ENCODE results near the gene CD22.
A peak's percentile ranks its signal among the peaks of the same experiment; 100 is the strongest.

The CD22 gene

DNA sequence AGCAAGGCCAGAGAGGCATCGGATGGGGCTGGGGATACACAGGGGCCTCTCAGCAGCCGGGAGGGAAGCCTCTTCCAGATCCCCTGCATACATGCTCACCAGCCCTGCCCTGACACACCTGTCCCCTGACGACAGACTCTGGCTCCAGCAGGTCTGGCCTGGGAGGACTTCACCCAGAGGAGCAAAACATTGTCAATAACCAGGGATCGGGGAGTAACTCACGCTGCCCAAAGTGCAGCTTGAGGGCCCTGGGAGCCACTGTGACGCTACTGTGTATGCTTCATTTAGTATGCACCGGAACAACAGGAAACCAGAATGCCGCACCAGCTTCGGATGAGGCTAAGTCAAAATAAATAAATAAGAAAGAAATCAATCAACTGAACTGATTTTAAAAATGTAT lies 12.4 kb upstream of the CD22 start:
- no peak overlapping the region for H3K27ac ChIP-seq
- DNase-seq: no peak
- no peak overlapping the region for H3K4me3 ChIP-seq
- TF ChIP-seq, protein P1, sequence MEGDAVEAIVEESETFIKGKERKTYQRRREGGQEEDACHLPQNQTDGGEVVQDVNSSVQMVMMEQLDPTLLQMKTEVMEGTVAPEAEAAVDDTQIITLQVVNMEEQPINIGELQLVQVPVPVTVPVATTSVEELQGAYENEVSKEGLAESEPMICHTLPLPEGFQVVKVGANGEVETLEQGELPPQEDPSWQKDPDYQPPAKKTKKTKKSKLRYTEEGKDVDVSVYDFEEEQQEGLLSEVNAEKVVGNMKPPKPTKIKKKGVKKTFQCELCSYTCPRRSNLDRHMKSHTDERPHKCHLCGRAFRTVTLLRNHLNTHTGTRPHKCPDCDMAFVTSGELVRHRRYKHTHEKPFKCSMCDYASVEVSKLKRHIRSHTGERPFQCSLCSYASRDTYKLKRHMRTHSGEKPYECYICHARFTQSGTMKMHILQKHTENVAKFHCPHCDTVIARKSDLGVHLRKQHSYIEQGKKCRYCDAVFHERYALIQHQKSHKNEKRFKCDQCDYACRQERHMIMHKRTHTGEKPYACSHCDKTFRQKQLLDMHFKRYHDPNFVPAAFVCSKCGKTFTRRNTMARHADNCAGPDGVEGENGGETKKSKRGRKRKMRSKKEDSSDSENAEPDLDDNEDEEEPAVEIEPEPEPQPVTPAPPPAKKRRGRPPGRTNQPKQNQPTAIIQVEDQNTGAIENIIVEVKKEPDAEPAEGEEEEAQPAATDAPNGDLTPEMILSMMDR (IDR thresholded peaks at IDR 0.05): no peak
- intact Hi-C loops (cut with DNase I; ENCODE audit: low total_unique reads): no loop called here
- peaks cover 0 to 28% of the 10 kb centered on the region in 2 donors for H3K27me3 ChIP-seq
- no peaks in the 10 kb centered on the region for H3K9me3 ChIP-seq
- no peaks in the 10 kb centered on the region for H3K4me1 ChIP-seq
- H3K36me3 ChIP-seq: no peaks in the 10 kb centered on the region

DNA sequence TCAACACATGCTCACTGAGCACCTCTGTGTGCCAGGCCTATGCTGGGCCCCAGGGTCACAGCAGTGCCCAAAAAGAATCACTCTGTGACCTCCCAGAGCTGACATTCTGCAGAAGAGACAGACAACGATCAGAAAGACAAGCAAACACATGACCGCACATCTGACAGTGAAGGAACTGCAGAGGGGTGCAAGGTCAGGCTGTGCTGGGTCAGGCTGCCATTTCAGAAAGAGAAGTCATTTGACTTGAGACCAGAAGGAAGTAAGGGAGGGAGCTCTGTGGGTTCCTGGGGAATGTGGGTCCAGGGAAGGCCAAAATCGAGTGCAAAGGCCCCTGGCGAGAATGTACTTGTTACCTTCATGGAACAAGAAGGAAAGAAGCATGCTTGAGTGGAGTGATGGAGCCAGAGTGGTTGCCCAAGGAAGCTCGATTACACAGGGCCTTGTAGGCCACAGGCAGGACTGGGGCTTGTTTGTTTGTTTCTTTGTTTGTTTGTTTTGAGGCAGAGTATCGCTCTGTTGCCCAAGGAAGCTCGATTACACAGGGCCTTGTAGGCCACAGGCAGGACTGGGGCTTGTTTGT lies 11.4 kb upstream of the CD22 start:
- peak in 1 of 2 donors; percentile 44 for DNase-seq
- intact Hi-C loops (cut with DNase I; ENCODE audit: low total_unique reads): no loop called here
- Histone ChIP-seq H3K27ac (no peak overlapping the region), H3K4me1 (no peaks in the 10 kb centered on the region), H3K9me3 (peaks cover 0 to 4% (median 0%) of the 10 kb centered on the region in 3 donors), H3K4me3 (no peak overlapping the region), H3K27me3 (peaks cover 0 to 19% of the 10 kb centered on the region in 2 donors), H3K36me3 (no peaks in the 10 kb centered on the region)
- TF ChIP-seq, protein P1 (IDR thresholded peaks at IDR 0.05): no peak

DNA sequence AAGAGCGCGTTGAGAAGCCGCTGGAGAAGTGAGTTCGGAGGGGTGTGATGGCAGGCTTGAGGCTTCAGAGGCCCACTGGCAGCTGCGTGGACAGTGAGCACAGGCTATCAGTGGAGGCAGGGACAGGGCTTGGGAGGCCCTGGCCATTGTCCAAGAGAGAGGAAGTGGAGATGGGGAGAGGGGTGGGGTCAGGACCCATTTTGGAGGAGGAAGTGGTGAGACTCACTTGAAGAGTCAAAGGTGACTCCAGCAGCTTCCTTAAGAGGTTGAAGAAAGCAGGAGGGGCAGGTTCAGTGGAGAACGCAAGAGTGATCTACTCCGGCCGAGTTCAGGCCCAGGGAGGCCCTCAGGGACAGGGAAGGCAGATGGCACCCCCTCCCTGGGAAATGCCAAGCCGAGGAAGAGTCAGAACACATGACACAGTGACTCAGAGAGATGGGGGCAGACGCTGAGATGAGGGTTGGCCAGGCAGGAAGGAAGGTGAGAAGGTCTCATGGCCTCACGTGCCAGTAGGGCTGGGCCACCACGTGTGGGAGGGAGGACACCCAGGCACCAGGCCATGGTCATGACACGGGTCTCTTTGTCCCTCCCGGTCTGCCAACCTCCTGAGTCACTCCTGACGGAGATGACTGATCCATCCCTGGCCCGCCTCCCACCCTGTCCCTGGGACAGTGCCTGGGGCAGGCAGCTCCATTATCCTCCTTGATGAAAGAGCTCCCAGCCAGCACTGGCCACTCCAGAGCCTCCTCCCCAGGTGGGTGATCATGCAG lies 10.1 kb upstream of the CD22 start:
- TF ChIP-seq, protein P1 (IDR thresholded peaks at IDR 0.05): no peak
- peak; percentile 62 to 77 for DNase-seq
- Histone ChIP-seq H3K36me3 (no peaks in the 10 kb centered on the region), H3K4me3 (no peak overlapping the region), H3K27me3 (peaks cover 0 to 11% of the 10 kb centered on the region in 2 donors), H3K9me3 (peaks cover 0 to 4% (median 0%) of the 10 kb centered on the region in 3 donors), H3K27ac (peak overlapping the region in 1 of 2 donors; percentile 4), H3K4me1 (no peaks in the 10 kb centered on the region)
- intact Hi-C loops (cut with DNase I; ENCODE audit: low total_unique reads): no loop called here

DNA sequence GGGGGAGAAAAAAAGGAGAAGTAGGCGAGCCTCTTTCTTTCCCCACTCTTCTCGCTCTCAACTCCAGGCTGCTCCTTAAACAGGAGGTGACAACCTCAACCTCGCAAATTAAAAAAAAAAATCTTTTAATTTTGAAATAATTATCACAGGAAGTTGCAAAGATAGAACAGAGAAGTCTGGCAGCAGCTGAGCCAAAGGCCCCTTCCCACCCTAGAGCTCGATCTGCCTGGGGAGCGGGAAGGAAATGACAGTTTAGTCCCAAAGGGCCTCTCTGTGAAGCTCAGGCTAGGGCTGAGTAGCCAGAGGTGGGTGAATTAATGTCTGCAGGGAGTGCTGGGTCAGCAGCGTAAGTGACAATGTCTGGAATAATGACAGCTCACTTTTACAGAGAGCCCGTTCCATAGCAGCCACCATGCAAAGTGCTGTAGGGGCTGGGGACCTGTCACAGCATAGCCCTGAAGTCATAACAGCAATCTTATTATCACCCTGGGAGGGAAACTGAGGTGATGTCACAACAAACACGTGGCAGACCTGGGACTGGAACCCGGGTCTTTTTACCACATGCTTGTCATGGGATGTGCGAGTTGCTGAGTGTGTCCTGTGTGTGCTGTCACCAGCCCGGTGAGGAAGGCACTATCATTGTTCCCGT lies 8.8 kb upstream of the CD22 start:
- Histone ChIP-seq H3K4me1 (no peaks in the 10 kb centered on the region), H3K36me3 (no peaks in the 10 kb centered on the region), H3K27ac (no peak overlapping the region), H3K27me3 (peaks cover 0 to 10% of the 10 kb centered on the region in 2 donors), H3K4me3 (no peak overlapping the region), H3K9me3 (peaks cover 0 to 4% (median 0%) of the 10 kb centered on the region in 3 donors)
- TF ChIP-seq, protein P1 (IDR thresholded peaks at IDR 0.05): no peak
- intact Hi-C loops (cut with DNase I; ENCODE audit: low total_unique reads): no loop called here
- no peak for DNase-seq

DNA sequence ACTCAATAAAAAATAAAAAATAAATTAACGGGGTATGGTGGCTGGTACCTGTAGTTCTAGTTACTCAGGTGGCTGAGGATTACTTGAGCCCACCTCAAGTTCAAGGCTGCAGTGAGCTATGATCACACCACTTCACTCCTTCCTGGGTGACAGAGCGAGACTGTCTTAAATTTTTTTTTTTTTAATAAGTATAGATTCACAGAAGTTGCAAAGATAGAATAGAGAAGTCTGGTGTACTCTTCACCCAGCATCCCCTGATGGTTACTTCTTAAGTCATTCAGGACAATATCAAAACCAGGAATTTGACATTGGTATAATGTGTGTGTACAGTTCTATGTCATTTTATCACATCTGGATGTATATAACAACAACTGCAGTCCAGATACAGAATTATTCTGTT lies 7.7 kb upstream of the CD22 start:
- TF ChIP-seq, protein P1 (IDR thresholded peaks at IDR 0.05): no peak
- Histone ChIP-seq H3K27me3 (peaks cover 0 to 7% of the 10 kb centered on the region in 2 donors), H3K9me3 (peaks cover 0 to 4% (median 0%) of the 10 kb centered on the region in 3 donors), H3K4me3 (no peak overlapping the region), H3K36me3 (no peaks in the 10 kb centered on the region), H3K27ac (no peak overlapping the region), H3K4me1 (no peaks in the 10 kb centered on the region)
- DNase-seq: no peak
- intact Hi-C loops (cut with DNase I; ENCODE audit: low total_unique reads): no loop called here

Data from tibial artery (tissue), 4 donors.